ENCODE results near the gene MRM1. TPM values are rescaled to one million over a fixed set of nuclear protein-coding genes. Genes with fewer than 3 reads are reported as not detected.

MRM1 gene
- total RNA-seq, 1 experiment from 2014 or later = 16.5 TPM

DNA sequence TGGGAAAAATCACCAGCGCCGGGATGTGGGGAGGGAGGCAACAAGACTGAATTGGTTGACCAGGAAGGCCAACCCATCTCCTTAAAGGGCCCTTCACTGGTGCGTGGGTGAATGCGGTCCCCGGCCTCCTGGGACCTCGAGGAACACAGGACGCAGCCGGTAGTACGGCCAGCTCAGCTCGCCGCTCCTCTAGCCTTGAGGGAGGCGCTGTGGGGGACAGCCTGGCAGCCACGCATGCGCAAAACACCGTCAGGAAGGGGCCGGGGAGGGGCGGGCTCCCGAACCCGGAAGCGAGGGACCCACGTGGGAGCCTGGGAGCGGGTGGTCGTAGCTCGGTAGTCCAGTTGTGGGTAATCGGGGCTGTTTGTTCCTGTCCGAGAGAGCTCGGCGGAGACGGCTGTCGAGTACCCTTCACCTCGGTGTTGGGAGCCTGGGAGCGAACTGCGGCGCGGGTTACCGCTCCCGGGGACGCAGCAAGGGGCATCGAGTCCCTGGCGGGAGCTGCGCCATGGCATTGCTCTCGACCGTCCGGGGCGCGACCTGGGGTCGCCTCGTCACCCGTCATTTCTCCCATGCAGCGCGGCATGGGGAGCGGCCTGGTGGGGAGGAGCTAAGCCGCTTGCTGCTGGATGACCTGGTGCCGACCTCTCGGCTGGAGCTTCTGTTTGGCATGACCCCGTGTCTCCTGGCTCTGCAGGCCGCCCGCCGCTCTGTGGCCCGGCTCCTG lies at the start of gene MRM1 (continued):
- TF ChIP-seq ZNF281 (CRISPR knock-in tag; IDR thresholded peaks at IDR 0.05) (no peak), TP53 (CRISPR knock-in tag; IDR thresholded peaks at IDR 0.05) (peak; percentile 68; the same call in 1 of the 2 replicates), NFE2L1 (CRISPR knock-in tag; IDR thresholded peaks at IDR 0.05) (no peak), ZBTB21 (CRISPR knock-in tag; IDR thresholded peaks at IDR 0.05; ENCODE audit: borderline replicate concordance) (peak; percentile 82; the same call in 1 of the 2 replicates), ESRRA (CRISPR knock-in tag; IDR thresholded peaks at IDR 0.05; ENCODE audit: borderline replicate concordance) (peak; percentile 84), ETV6 (CRISPR knock-in tag; IDR thresholded peaks at IDR 0.05) (no peak), ZNF219 (CRISPR knock-in tag; IDR thresholded peaks at IDR 0.05; ENCODE audit: borderline replicate concordance) (0 out of 2 replicates have a peak, but pooled peaks have one; percentile 33), CREB1 (CRISPR knock-in tag; IDR thresholded peaks at IDR 0.05) (peak; percentile 54), ZNF138 (CRISPR knock-in tag; conservative IDR thresholded peaks at IDR 0.05) (0 out of 2 replicates have a peak, but pooled peaks have one; percentile 18), SMAD3 (CRISPR knock-in tag; IDR thresholded peaks at IDR 0.05; ENCODE audit: borderline replicate concordance) (peak; percentile 22; the same call in 1 of the 2 replicates), PRRX2 (CRISPR knock-in tag; IDR thresholded peaks at IDR 0.05) (peak; percentile 45; the same call in 1 of the 2 replicates), MYBL2 (CRISPR knock-in tag; IDR thresholded peaks at IDR 0.05) (no peak; the same call in 1 of the 2 replicates), ELF4 (CRISPR knock-in tag; IDR thresholded peaks at IDR 0.05; ENCODE audit: low read depth) (no peak), RELA (CRISPR knock-in tag; IDR thresholded peaks at IDR 0.05; ENCODE audit: borderline replicate concordance) (peak; percentile 42; the same call in 1 of the 2 replicates), GABPB1 (CRISPR knock-in tag; IDR thresholded peaks at IDR 0.05) (peak; percentile 41; the same call in 1 of the 2 replicates), USF1 (CRISPR knock-in tag; IDR thresholded peaks at IDR 0.05) (peak; percentile 87), ZNF263 (CRISPR knock-in tag; IDR thresholded peaks at IDR 0.05; ENCODE audit: low read depth) (no peak), ZNF532 (CRISPR knock-in tag; IDR thresholded peaks at IDR 0.05; ENCODE audit: borderline replicate concordance) (0 out of 2 replicates have a peak, but pooled peaks have one; percentile 2), NR2C2 (CRISPR knock-in tag; IDR thresholded peaks at IDR 0.05) (no peak), MXD4 (CRISPR knock-in tag; IDR thresholded peaks at IDR 0.05; ENCODE audit: borderline replicate concordance) (no peak), TCF7 (CRISPR knock-in tag; IDR thresholded peaks at IDR 0.05; ENCODE audit: low read depth) (no peak)
- TF ChIP-seq, protein P1, sequence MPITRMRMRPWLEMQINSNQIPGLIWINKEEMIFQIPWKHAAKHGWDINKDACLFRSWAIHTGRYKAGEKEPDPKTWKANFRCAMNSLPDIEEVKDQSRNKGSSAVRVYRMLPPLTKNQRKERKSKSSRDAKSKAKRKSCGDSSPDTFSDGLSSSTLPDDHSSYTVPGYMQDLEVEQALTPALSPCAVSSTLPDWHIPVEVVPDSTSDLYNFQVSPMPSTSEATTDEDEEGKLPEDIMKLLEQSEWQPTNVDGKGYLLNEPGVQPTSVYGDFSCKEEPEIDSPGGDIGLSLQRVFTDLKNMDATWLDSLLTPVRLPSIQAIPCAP (CRISPR knock-in tag; IDR thresholded peaks at IDR 0.05) = 0 out of 2 replicates have a peak, but pooled peaks have one; percentile 23
- TF ChIP-seq, protein P2, sequence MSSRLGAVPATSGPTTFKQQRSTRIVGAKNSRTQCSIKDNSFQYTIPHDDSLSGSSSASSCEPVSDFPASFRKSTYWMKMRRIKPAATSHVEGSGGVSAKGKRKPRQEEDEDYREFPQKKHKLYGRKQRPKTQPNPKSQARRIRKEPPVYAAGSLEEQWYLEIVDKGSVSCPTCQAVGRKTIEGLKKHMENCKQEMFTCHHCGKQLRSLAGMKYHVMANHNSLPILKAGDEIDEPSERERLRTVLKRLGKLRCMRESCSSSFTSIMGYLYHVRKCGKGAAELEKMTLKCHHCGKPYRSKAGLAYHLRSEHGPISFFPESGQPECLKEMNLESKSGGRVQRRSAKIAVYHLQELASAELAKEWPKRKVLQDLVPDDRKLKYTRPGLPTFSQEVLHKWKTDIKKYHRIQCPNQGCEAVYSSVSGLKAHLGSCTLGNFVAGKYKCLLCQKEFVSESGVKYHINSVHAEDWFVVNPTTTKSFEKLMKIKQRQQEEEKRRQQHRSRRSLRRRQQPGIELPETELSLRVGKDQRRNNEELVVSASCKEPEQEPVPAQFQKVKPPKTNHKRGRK (CRISPR knock-in tag; IDR thresholded peaks at IDR 0.05; ENCODE audit: borderline replicate concordance) = no peak
- TF ChIP-seq, protein P3, sequence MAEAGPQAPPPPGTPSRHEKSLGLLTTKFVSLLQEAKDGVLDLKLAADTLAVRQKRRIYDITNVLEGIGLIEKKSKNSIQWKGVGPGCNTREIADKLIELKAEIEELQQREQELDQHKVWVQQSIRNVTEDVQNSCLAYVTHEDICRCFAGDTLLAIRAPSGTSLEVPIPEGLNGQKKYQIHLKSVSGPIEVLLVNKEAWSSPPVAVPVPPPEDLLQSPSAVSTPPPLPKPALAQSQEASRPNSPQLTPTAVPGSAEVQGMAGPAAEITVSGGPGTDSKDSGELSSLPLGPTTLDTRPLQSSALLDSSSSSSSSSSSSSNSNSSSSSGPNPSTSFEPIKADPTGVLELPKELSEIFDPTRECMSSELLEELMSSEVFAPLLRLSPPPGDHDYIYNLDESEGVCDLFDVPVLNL (CRISPR knock-in tag; IDR thresholded peaks at IDR 0.05; ENCODE audit: borderline replicate concordance, low read depth) = no peak
- TF ChIP-seq, protein P4, sequence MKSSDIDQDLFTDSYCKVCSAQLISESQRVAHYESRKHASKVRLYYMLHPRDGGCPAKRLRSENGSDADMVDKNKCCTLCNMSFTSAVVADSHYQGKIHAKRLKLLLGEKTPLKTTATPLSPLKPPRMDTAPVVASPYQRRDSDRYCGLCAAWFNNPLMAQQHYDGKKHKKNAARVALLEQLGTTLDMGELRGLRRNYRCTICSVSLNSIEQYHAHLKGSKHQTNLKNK (CRISPR knock-in tag; IDR thresholded peaks at IDR 0.05) = peak; percentile 65; the same call in 1 of the 2 replicates
- TF ChIP-seq, protein P5, sequence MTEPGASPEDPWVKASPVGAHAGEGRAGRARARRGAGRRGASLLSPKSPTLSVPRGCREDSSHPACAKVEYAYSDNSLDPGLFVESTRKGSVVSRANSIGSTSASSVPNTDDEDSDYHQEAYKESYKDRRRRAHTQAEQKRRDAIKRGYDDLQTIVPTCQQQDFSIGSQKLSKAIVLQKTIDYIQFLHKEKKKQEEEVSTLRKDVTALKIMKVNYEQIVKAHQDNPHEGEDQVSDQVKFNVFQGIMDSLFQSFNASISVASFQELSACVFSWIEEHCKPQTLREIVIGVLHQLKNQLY (CRISPR knock-in tag; IDR thresholded peaks at IDR 0.05) = no peak; the same call in 1 of the 2 replicates

All from WTC11 (cell line).